ENCODE measurements around the gene ANKRD16. TPM values are rescaled to one million over a fixed set of nuclear protein-coding genes. Genes with fewer than 3 reads are reported as not detected.
"Not testable (repeated sequence)": the region's sequence is repeated elsewhere in the genome, so short reads cannot be mapped to it uniquely, and the experiment has no call there.

The ANKRD16 gene
- total and polyA plus RNA-seq, 5 donors from 2014 or later = 3.1 to 6.3 (median 3.7) TPM

GRCh38 chr10:5913736-5914135, 24.0 kb upstream of the ANKRD16 start:
- H3K9me3 Mint-ChIP-seq = no peaks in the 10 kb centered on the region
- ATAC-seq (ENCODE audit: low read depth in 2 of 2) = no peak
- H3K4me3 Mint-ChIP-seq = no peak overlapping the region
- Histone ChIP-seq H3K27ac (ENCODE audit: insufficient read depth, low read length, poor library complexity, severe bottlenecking) (no peak overlapping the region), H3K4me1 (ENCODE audit: control insufficient read depth, insufficient read depth, low read length, poor library complexity, severe bottlenecking) (no peaks in the 10 kb centered on the region), H3K27me3 (ENCODE audit: control insufficient read depth, insufficient read depth, low read length) (no peaks in the 10 kb centered on the region), H3K36me3 (ENCODE audit: control insufficient read depth, insufficient read depth, low read length) (peaks cover 96% of the 10 kb centered on the region), H3K9me3 (ENCODE audit: control insufficient read depth in 2 of 2, low read length in 2 of 2) (no peaks in the 10 kb centered on the region), H3K4me3 (ENCODE audit: low read depth, low read length) (no peak overlapping the region)
- H3K27me3 Mint-ChIP-seq = no peaks in the 10 kb centered on the region
- peak overlapping the region in 1 of 3 donors; percentile 77 for H3K27ac Mint-ChIP-seq
- DNase-seq = no peak
- peaks cover 0 to 6% (median 4%) of the 10 kb centered on the region in 4 donors for H3K4me1 Mint-ChIP-seq
- H3K36me3 Mint-ChIP-seq = peaks cover 73% of the 10 kb centered on the region

- no peak for ATAC-seq (ENCODE audit: low read depth in 2 of 2)
- H3K27me3 ChIP-seq (ENCODE audit: control insufficient read depth, insufficient read depth, low read length) = no peaks in the 10 kb centered on the region
- Mint-ChIP-seq H3K36me3 (peaks cover 72% of the 10 kb centered on the region), H3K4me1 (peaks cover 4 to 24% (median 13%) of the 10 kb centered on the region in 4 donors), H3K27ac (peak overlapping the region; percentile 77 to 84 (median 79)), H3K9me3 (peaks cover 0 to 2% (median 0%) of the 10 kb centered on the region in 7 donors), H3K27me3 (no peaks in the 10 kb centered on the region), H3K4me3 (no peak overlapping the region)
- peaks cover 85% of the 10 kb centered on the region for H3K36me3 ChIP-seq (ENCODE audit: control insufficient read depth, insufficient read depth, low read length)
- no peak overlapping the region for H3K4me3 ChIP-seq (ENCODE audit: low read depth, low read length)
- no peak overlapping the region for H3K27ac ChIP-seq (ENCODE audit: insufficient read depth, low read length, poor library complexity, severe bottlenecking)
- H3K4me1 ChIP-seq (ENCODE audit: control insufficient read depth, insufficient read depth, low read length, poor library complexity, severe bottlenecking) = peaks cover 5% of the 10 kb centered on the region
- DNase-seq = no peak
- no peaks in the 10 kb centered on the region for H3K9me3 ChIP-seq (ENCODE audit: control insufficient read depth in 2 of 2, low read length in 2 of 2)
Measured at GRCh38 chr10:5911670-5912069, 22.0 kb upstream of the ANKRD16 start.

DNA sequence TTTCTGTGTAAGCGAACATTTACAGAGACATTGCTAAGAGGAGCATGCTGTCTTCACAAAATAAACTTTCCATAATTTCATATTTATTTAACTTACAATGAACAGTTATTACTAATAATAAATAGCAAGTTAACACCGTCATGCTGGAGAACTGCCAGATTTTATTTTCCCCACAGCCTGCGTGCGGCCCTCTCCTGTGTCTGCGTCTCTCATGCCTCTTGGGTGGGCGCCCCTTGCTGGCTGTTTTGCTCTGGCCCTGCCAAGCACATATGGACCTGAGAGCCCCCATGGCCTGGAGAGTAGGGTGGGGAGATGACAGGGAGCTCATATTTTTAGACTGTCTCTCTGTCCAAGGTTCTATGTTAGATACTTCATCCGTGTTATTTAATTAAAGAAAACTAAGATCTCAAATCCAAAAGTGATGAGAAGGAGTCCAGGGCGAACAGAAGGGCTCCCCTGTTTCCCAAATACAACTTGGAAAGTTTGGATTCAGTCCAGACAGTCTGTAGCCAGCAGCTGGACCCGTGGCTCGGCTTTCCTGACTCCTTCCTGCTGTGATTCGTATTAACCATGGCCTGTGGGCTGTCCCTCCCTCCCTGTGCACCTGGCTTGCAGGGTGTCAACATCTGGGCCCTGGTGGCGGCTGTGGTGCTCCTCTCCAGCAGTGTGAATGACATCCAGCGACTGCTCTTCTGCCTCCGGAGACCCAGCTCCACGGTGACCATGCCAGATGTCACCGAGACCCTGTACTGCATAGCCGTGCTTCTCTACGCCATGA, 20.8 kb upstream of the ANKRD16 start:
- peaks cover 9 to 33% (median 22%) of the 10 kb centered on the region in 4 donors for H3K4me1 Mint-ChIP-seq
- H3K36me3 Mint-ChIP-seq = peaks cover 65% of the 10 kb centered on the region
- no peak overlapping the region for H3K27ac ChIP-seq (ENCODE audit: insufficient read depth, low read length, poor library complexity, severe bottlenecking)
- H3K27me3 Mint-ChIP-seq = no peaks in the 10 kb centered on the region
- ATAC-seq (ENCODE audit: low read depth in 2 of 2) = no peak
- DNase-seq = no peak
- H3K27me3 ChIP-seq (ENCODE audit: control insufficient read depth, insufficient read depth, low read length) = no peaks in the 10 kb centered on the region
- H3K36me3 ChIP-seq (ENCODE audit: control insufficient read depth, insufficient read depth, low read length) = peaks cover 79% of the 10 kb centered on the region
- H3K9me3 ChIP-seq (ENCODE audit: control insufficient read depth in 2 of 2, low read length in 2 of 2) = no peaks in the 10 kb centered on the region
- no peak overlapping the region for H3K4me3 Mint-ChIP-seq
- H3K4me3 ChIP-seq (ENCODE audit: low read depth, low read length) = no peak overlapping the region
- peak overlapping the region in 1 of 3 donors; percentile 20 for H3K27ac Mint-ChIP-seq
- H3K4me1 ChIP-seq (ENCODE audit: control insufficient read depth, insufficient read depth, low read length, poor library complexity, severe bottlenecking) = peaks cover 14% of the 10 kb centered on the region
- H3K9me3 Mint-ChIP-seq = peaks cover 0 to 2% (median 0%) of the 10 kb centered on the region in 7 donors

DNA sequence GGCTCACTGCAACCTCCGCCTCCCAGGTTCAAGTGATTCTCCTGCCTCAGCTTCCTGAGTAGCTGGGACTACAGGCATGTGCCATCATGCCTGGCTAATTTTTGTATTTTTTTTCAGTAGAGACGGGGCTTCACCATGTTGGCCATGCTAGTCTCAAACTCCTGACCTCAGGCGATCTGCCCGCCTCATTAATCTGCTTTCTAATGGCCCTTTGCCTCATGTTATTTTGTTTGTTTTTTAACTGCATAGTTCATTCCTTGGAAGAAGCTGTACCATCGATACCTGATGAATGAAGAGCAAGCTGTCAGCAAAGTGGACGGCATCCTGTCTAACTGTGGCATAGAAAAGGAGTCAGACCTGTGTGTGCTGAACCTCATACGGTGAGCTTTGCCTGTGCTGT, 19.0 kb upstream of the ANKRD16 start:
- DNase-seq; H3K4me3 ChIP-seq (ENCODE audit: low read depth, low read length); H3K27me3 Mint-ChIP-seq; ATAC-seq (ENCODE audit: low read depth in 2 of 2); H3K9me3 Mint-ChIP-seq; H3K9me3 ChIP-seq (ENCODE audit: control insufficient read depth in 2 of 2, low read length in 2 of 2); H3K27ac ChIP-seq (ENCODE audit: insufficient read depth, low read length, poor library complexity, severe bottlenecking); H3K4me3 Mint-ChIP-seq; H3K27me3 ChIP-seq (ENCODE audit: control insufficient read depth, insufficient read depth, low read length): not testable (repeated sequence)
- peaks cover 21% of the 10 kb centered on the region for H3K4me1 ChIP-seq (ENCODE audit: control insufficient read depth, insufficient read depth, low read length, poor library complexity, severe bottlenecking)
- H3K27ac Mint-ChIP-seq = peak overlapping the region in 1 of 3 donors; percentile 74
- H3K36me3 ChIP-seq (ENCODE audit: control insufficient read depth, insufficient read depth, low read length) = peaks cover 63% of the 10 kb centered on the region
- H3K4me1 Mint-ChIP-seq = peaks cover 19 to 43% (median 29%) of the 10 kb centered on the region in 4 donors
- H3K36me3 Mint-ChIP-seq = peaks cover 53% of the 10 kb centered on the region

DNA sequence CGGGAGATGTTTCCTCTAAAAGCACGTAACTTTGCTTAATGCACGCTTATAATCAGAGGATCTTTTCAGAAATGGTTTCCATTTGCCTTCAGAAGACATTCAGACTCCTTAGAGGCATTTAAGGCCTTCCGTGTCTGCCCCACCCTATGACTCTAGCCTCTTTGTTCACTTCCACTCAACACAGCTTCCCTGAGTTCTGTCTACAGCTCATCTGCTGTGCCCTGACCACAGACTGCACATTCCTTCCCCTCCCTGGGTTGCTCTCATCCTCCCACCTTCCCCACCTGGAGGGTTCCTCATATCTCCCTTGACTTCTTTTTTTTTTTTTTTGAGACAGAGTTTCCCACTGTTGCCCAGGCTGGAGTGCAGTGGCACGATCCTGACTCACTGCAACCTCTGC, 17.0 kb upstream of the ANKRD16 start:
- Histone ChIP-seq H3K4me1 (ENCODE audit: control insufficient read depth, insufficient read depth, low read length, poor library complexity, severe bottlenecking) (peaks cover 21% of the 10 kb centered on the region), H3K27ac (ENCODE audit: insufficient read depth, low read length, poor library complexity, severe bottlenecking) (no peak overlapping the region), H3K36me3 (ENCODE audit: control insufficient read depth, insufficient read depth, low read length) (peaks cover 49% of the 10 kb centered on the region), H3K27me3 (ENCODE audit: control insufficient read depth, insufficient read depth, low read length) (no peaks in the 10 kb centered on the region), H3K4me3 (ENCODE audit: low read depth, low read length) (no peak overlapping the region), H3K9me3 (ENCODE audit: control insufficient read depth in 2 of 2, low read length in 2 of 2) (no peaks in the 10 kb centered on the region)
- peak overlapping the region in 2 of 3 donors; percentile 21 to 25 for H3K27ac Mint-ChIP-seq
- H3K4me3 Mint-ChIP-seq = peak overlapping the region in 1 of 4 donors; percentile 10
- no peaks in the 10 kb centered on the region for H3K27me3 Mint-ChIP-seq
- DNase-seq (no peak), ATAC-seq (ENCODE audit: low read depth in 2 of 2) (no peak)
- peaks cover 43% of the 10 kb centered on the region for H3K36me3 Mint-ChIP-seq
- H3K4me1 Mint-ChIP-seq = peaks cover 17 to 48% (median 37%) of the 10 kb centered on the region in 4 donors
- H3K9me3 Mint-ChIP-seq = peaks cover 0 to 2% (median 0%) of the 10 kb centered on the region in 7 donors

GRCh38 chr10:5905854-5906507, 16.3 kb upstream of the ANKRD16 start:
- peaks cover 40% of the 10 kb centered on the region for H3K36me3 Mint-ChIP-seq
- H3K27ac ChIP-seq (ENCODE audit: insufficient read depth, low read length, poor library complexity, severe bottlenecking) = no peak overlapping the region

DNA sequence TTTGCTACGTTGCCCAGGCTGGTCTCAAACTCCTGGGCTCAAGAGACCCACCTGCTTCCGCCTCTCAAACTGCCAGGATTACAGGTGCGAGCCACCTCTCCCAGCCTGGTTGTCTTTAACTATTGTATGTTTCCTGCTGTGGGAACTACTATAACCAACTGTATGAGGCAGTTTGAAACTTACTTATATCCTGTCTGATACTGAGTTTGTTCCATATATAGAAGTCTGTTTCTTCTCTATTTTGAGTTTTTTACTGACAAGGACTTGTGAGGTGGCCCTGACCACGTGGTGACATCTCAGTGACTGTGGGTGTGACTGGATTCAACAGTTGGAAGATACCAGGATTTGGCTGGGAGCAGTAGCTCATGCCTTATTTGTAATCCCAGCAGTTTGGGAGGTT, 14.5 kb upstream of the ANKRD16 start:
- DNase-seq = peak in 1 of 3 donors; percentile 43
- no peaks in the 10 kb centered on the region for H3K27me3 Mint-ChIP-seq
- peak overlapping the region in 1 of 4 donors; percentile 31 for H3K4me3 Mint-ChIP-seq
- H3K27ac ChIP-seq (ENCODE audit: insufficient read depth, low read length, poor library complexity, severe bottlenecking) = no peak overlapping the region
- H3K9me3 ChIP-seq (ENCODE audit: control insufficient read depth in 2 of 2, low read length in 2 of 2) = no peaks in the 10 kb centered on the region
- H3K27me3 ChIP-seq (ENCODE audit: control insufficient read depth, insufficient read depth, low read length) = no peaks in the 10 kb centered on the region
- peaks cover 21% of the 10 kb centered on the region for H3K4me1 ChIP-seq (ENCODE audit: control insufficient read depth, insufficient read depth, low read length, poor library complexity, severe bottlenecking)
- ATAC-seq (ENCODE audit: low read depth in 2 of 2) = no peak
- peaks cover 27 to 63% (median 38%) of the 10 kb centered on the region in 4 donors for H3K4me1 Mint-ChIP-seq
- peaks cover 30% of the 10 kb centered on the region for H3K36me3 Mint-ChIP-seq
- peak overlapping the region in 2 of 3 donors; percentile 56 to 89 for H3K27ac Mint-ChIP-seq
- H3K36me3 ChIP-seq (ENCODE audit: control insufficient read depth, insufficient read depth, low read length) = peaks cover 24% of the 10 kb centered on the region
- H3K4me3 ChIP-seq (ENCODE audit: low read depth, low read length) = no peak overlapping the region
- peaks cover 0 to 2% (median 0%) of the 10 kb centered on the region in 7 donors for H3K9me3 Mint-ChIP-seq

More at GRCh38 chr10:5905854-5906507, 16.3 kb upstream of the ANKRD16 start:
- H3K4me3 ChIP-seq (ENCODE audit: low read depth, low read length) = no peak overlapping the region
- Mint-ChIP-seq H3K4me1 (peaks cover 17 to 49% (median 37%) of the 10 kb centered on the region in 4 donors), H3K4me3 (peak overlapping the region in 1 of 4 donors; percentile 63), H3K9me3 (peaks cover 0 to 2% (median 0%) of the 10 kb centered on the region in 7 donors), H3K27me3 (no peaks in the 10 kb centered on the region), H3K27ac (peak overlapping the region; percentile 21 to 76 (median 25))
- no peaks in the 10 kb centered on the region for H3K27me3 ChIP-seq (ENCODE audit: control insufficient read depth, insufficient read depth, low read length)
- peaks cover 21% of the 10 kb centered on the region for H3K4me1 ChIP-seq (ENCODE audit: control insufficient read depth, insufficient read depth, low read length, poor library complexity, severe bottlenecking)
- H3K36me3 ChIP-seq (ENCODE audit: control insufficient read depth, insufficient read depth, low read length) = peaks cover 42% of the 10 kb centered on the region
- DNase-seq (no peak), ATAC-seq (ENCODE audit: low read depth in 2 of 2) (no peak)
- no peaks in the 10 kb centered on the region for H3K9me3 ChIP-seq (ENCODE audit: control insufficient read depth in 2 of 2, low read length in 2 of 2)
